DOHH2 (cell line): Measurements from ENCODE around the gene DENND5B.

ENCODE experiments used
- H3F3A ChIP-seq: fragments of 200-600 bp; sonication (generic), shearing (Covaris generic); 2 replicates; pipeline ENCODE4 v1.6.0; 2016; ENCODE audit warnings: antibody characterized with exemption, mild to moderate bottlenecking; ENCODE audit not compliant: control insufficient read depth, insufficient read depth
- H3K27ac ChIP-seq: fragments of 200-600 bp; sonication (generic); 2 replicates; pipeline ENCODE4 v1.5.1; 2014; ENCODE audit warnings: low read depth, mild to moderate bottlenecking, low read length, moderate library complexity
- H3K27me3 ChIP-seq: fragments of 200-600 bp; sonication (generic); 2 replicates; pipeline ENCODE4 v1.6.1; 2014; ENCODE audit warnings: mild to moderate bottlenecking, low read length, mixed read lengths; ENCODE audit not compliant: control insufficient read depth
- H3K36me3 ChIP-seq: fragments of 200-600 bp; sonication (generic); 2 replicates; pipeline ENCODE4 v1.6.1; 2014; ENCODE audit warnings: mild to moderate bottlenecking, low read length, moderate library complexity, mixed read lengths; ENCODE audit not compliant: control insufficient read depth
- H3K4me1 ChIP-seq: fragments of 200-600 bp; sonication (generic); 2 replicates; pipeline ENCODE4 v1.6.1; 2014; ENCODE audit warnings: mild to moderate bottlenecking, low read length, mixed read lengths; ENCODE audit not compliant: control insufficient read depth
- H3K4me2 ChIP-seq: fragments of 200-600 bp; sonication (generic); 2 replicates; pipeline ENCODE4 v1.6.0; 2014; ENCODE audit warnings: mild to moderate bottlenecking, low read length, moderate library complexity
- H3K4me3 ChIP-seq: fragments of 200-600 bp; sonication (generic); 2 replicates; pipeline ENCODE4 v1.5.1; 2014; ENCODE audit warnings: mild to moderate bottlenecking, low read length, mixed read lengths
- H3K79me2 ChIP-seq: fragments of 200-600 bp; sonication (generic); 2 replicates; pipeline ENCODE4 v1.6.1; 2014; ENCODE audit warnings: mild to moderate bottlenecking, low read length, mixed read lengths; ENCODE audit not compliant: control insufficient read depth
- H3K9me2 ChIP-seq: fragments of 200-600 bp; sonication (generic); replicated peaks from 2 replicates; pipeline ENCODE4 v1.6.1; 2014; ENCODE audit warnings: mild to moderate bottlenecking, low read length, mixed read lengths; ENCODE audit not compliant: control insufficient read depth
- H3K9me3 ChIP-seq: fragments of 200-600 bp; sonication (generic); 2 replicates; pipeline ENCODE4 v1.6.1; 2014; ENCODE audit warnings: antibody characterized with exemption, low read length, mixed read lengths; ENCODE audit not compliant: control insufficient read depth, insufficient read depth
- H4K20me1 ChIP-seq: fragments of 200-600 bp; sonication (generic); 2 replicates; pipeline ENCODE4 v1.6.0; 2014; ENCODE audit warnings: low read depth, mild to moderate bottlenecking, antibody characterized with exemption, low read length, moderate library complexity; ENCODE audit not compliant: control insufficient read depth, insufficient read depth
- EZH2phosphoT487 ChIP-seq: fragments of 200-600 bp; sonication (generic); IDR thresholded peaks from 2 replicates; pipeline ENCODE4 v1.6.1; 2017; ENCODE audit warnings: borderline replicate concordance, mild to moderate bottlenecking, antibody characterized with exemption, low read length, moderate library complexity, mixed read lengths
- TF ChIP-seq, protein P1 (sequence below): fragments of 200-600 bp; sonication (generic); IDR thresholded peaks from one replicate; pipeline ENCODE4 v1.5.1; 2014; ENCODE audit warnings: antibody characterized with exemption, mild to moderate bottlenecking, low read depth, low read length; ENCODE audit not compliant: poor library complexity, severe bottlenecking

DENND5B gene

DNA sequence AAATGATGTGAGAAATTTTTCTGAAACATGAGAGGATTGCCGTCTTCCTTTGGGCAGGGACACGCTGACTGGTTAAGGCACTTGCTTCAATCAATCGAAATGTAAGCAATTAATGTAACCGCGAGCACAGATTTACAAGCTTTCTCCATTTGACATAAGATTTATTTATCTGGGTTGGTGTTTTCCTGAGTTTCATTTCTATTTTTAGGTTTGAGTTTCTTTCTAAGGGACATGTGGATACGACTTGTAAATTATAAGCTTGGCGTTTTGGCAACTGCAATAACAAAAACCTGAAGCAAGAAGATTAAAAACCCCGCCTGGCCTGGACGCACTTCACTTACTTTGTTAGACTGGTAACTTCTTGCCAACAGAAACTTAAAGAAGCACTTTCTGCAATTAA lies 244.7 kb downstream of the DENND5B start:
- Histone ChIP-seq H3K27ac (no peak overlapping the region), H3K79me2 (no peaks in the 10 kb centered on the region), H3K9me2 (no peaks in the 10 kb centered on the region), H3K9me3 (no peaks in the 10 kb centered on the region), H3K4me2 (no peak overlapping the region), H3K27me3 (peaks cover 10% of the 10 kb centered on the region), H3F3A (no peaks in the 10 kb centered on the region), H3K36me3 (no peaks in the 10 kb centered on the region), H3K4me1 (no peaks in the 10 kb centered on the region), H3K4me3 (no peak overlapping the region), H4K20me1 (no peaks in the 10 kb centered on the region)
- no peak for TF ChIP-seq EZH2phosphoT487
- TF ChIP-seq, protein P1, sequence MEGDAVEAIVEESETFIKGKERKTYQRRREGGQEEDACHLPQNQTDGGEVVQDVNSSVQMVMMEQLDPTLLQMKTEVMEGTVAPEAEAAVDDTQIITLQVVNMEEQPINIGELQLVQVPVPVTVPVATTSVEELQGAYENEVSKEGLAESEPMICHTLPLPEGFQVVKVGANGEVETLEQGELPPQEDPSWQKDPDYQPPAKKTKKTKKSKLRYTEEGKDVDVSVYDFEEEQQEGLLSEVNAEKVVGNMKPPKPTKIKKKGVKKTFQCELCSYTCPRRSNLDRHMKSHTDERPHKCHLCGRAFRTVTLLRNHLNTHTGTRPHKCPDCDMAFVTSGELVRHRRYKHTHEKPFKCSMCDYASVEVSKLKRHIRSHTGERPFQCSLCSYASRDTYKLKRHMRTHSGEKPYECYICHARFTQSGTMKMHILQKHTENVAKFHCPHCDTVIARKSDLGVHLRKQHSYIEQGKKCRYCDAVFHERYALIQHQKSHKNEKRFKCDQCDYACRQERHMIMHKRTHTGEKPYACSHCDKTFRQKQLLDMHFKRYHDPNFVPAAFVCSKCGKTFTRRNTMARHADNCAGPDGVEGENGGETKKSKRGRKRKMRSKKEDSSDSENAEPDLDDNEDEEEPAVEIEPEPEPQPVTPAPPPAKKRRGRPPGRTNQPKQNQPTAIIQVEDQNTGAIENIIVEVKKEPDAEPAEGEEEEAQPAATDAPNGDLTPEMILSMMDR = no peak

- H3K27me3 ChIP-seq = peaks cover 10% of the 10 kb centered on the region
- H3K4me2 ChIP-seq = no peak overlapping the region
- no peaks in the 10 kb centered on the region for H3K9me2 ChIP-seq
- no peaks in the 10 kb centered on the region for H3K79me2 ChIP-seq
- no peak overlapping the region for H3K27ac ChIP-seq
- H3K4me1 ChIP-seq = no peaks in the 10 kb centered on the region
- TF ChIP-seq, protein P1 = no peak
- TF ChIP-seq EZH2phosphoT487 = no peak
- H4K20me1 ChIP-seq = no peaks in the 10 kb centered on the region
- H3F3A ChIP-seq = no peaks in the 10 kb centered on the region
- no peaks in the 10 kb centered on the region for H3K36me3 ChIP-seq
- H3K4me3 ChIP-seq = no peak overlapping the region
- H3K9me3 ChIP-seq = no peaks in the 10 kb centered on the region
These were observed 247.8 kb downstream of the DENND5B start for GRCh38 chr12:31343139-31343538.

DNA sequence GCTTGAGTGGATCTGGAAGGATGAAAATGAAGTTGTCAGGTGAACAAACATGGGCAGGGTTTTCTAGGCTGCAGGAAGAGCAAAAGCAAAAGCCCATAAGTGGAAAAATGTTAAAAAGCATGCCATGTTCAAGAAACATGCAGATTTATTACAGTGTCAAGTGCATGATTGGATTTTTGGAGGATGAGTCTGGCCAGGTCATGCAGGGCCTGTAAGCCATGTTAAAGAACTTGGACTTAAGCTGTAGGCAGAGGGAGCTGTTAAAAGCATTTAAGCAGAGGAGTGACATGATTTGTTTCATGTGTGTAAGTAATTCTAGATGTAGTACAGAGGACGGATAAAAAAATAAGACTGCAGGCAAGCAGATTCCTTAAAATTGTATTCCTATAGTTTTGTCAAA lies 248.7 kb downstream of the DENND5B start:
- Histone ChIP-seq H3K79me2 (no peaks in the 10 kb centered on the region), H3K4me3 (no peak overlapping the region), H3K4me2 (no peak overlapping the region), H3K9me3 (no peaks in the 10 kb centered on the region), H3F3A (no peaks in the 10 kb centered on the region), H3K9me2 (no peaks in the 10 kb centered on the region), H3K36me3 (no peaks in the 10 kb centered on the region), H3K27ac (no peak overlapping the region), H3K4me1 (no peaks in the 10 kb centered on the region), H3K27me3 (peaks cover 8% of the 10 kb centered on the region), H4K20me1 (no peaks in the 10 kb centered on the region)
- TF ChIP-seq, protein P1 = no peak
- no peak for TF ChIP-seq EZH2phosphoT487
